MM.1S (cell line): ENCODE data around the gene ANKRD29.

Experiments
- DNase-seq: peaks from one replicate; pipeline ENCODE4 v3.0.0-alpha.2; 2015
- H2AFZ ChIP-seq: fragments of 300-600 bp; sonication (generic); 2 replicates; pipeline ENCODE4 v1.6.0; 2016; ENCODE audit warnings: antibody characterized with exemption, low read length
- H3F3A ChIP-seq: fragments of 300-600 bp; sonication (generic); 2 replicates; pipeline ENCODE4 v1.6.1; 2016; ENCODE audit warnings: mild to moderate bottlenecking, antibody characterized with exemption, low read length, moderate library complexity, mixed read lengths; ENCODE audit not compliant: insufficient read depth
- H3K27ac ChIP-seq: fragments of 300-600 bp; sonication (generic); 2 replicates; pipeline ENCODE4 v1.5.1; 2016; ENCODE audit warnings: mild to moderate bottlenecking, low read length
- H3K27me3 ChIP-seq: fragments of 300-600 bp; sonication (generic); replicated peaks from 2 replicates; pipeline ENCODE4 v1.6.0; 2016; ENCODE audit warnings: low read length; ENCODE audit not compliant: insufficient read depth
- H3K36me3 ChIP-seq: fragments of 300-600 bp; sonication (generic); replicated peaks from 2 replicates; pipeline ENCODE4 v1.6.1; 2016; ENCODE audit warnings: mild to moderate bottlenecking, low read length, mixed read lengths; ENCODE audit not compliant: insufficient read depth
- H3K4me1 ChIP-seq: fragments of 300-600 bp; sonication (generic); 2 replicates; pipeline ENCODE4 v1.6.1; 2016; ENCODE audit warnings: low read length, mixed read lengths
- H3K4me2 ChIP-seq: fragments of 300-600 bp; sonication (generic); 2 replicates; pipeline ENCODE4 v1.6.0; 2016; ENCODE audit warnings: low read depth, low read length
- H3K4me3 ChIP-seq: fragments of 300-600 bp; sonication (generic); 2 replicates; pipeline ENCODE4 v1.5.1; 2016; ENCODE audit warnings: low read length, mixed read lengths
- H3K79me2 ChIP-seq: fragments of 300-600 bp; sonication (generic); 2 replicates; pipeline ENCODE4 v1.6.1; 2016; ENCODE audit warnings: mixed run types, low read length, mixed read lengths
- H3K9ac ChIP-seq: fragments of 300-600 bp; sonication (generic); 2 replicates; pipeline ENCODE4 v1.6.1; 2016; ENCODE audit warnings: low read length, mixed read lengths
- H3K9me2 ChIP-seq: fragments of 300-600 bp; sonication (generic); replicated peaks from 2 replicates; pipeline ENCODE4 v1.6.1; 2016; ENCODE audit warnings: mild to moderate bottlenecking, low read length, mixed read lengths; ENCODE audit not compliant: insufficient read depth
- H3K9me3 ChIP-seq: fragments of 300-600 bp; sonication (generic); replicated peaks from 2 replicates; pipeline ENCODE4 v1.6.1; 2016; ENCODE audit warnings: mild to moderate bottlenecking, low read length, mixed read lengths; ENCODE audit not compliant: insufficient read depth
- H4K20me1 ChIP-seq: fragments of 300-600 bp; sonication (generic); 2 replicates; pipeline ENCODE4 v1.6.1; 2016; ENCODE audit warnings: mild to moderate bottlenecking, low read length, moderate library complexity, mixed read lengths; ENCODE audit not compliant: insufficient read depth
- EZH2 ChIP-seq: fragments of 300-600 bp; sonication (generic); optimal IDR thresholded peaks from 2 replicates; pipeline ENCODE3; 2017; ENCODE audit warnings: low read depth, mild to moderate bottlenecking, antibody characterized with exemption, low read length, mixed read lengths
- EZH2phosphoT487 ChIP-seq: fragments of 300-600 bp; sonication (generic); IDR thresholded peaks from 2 replicates; pipeline ENCODE4 v1.6.1; 2018; ENCODE audit warnings: antibody characterized with exemption, low read length
- TF ChIP-seq, protein P1 (sequence below): fragments of 300-600 bp; sonication (generic); IDR thresholded peaks from 2 replicates; pipeline ENCODE4 v1.5.1; 2016; ENCODE audit warnings: antibody characterized with exemption, low read length, mixed read lengths

The ANKRD29 gene

GRCh38 chr18:23551978-23552377 lies 110.7 kb downstream of the ANKRD29 start:
- H3K27me3 ChIP-seq = no peaks in the 10 kb centered on the region
- TF ChIP-seq EZH2 (no peak), EZH2phosphoT487 (no peak)
- TF ChIP-seq, protein P1, sequence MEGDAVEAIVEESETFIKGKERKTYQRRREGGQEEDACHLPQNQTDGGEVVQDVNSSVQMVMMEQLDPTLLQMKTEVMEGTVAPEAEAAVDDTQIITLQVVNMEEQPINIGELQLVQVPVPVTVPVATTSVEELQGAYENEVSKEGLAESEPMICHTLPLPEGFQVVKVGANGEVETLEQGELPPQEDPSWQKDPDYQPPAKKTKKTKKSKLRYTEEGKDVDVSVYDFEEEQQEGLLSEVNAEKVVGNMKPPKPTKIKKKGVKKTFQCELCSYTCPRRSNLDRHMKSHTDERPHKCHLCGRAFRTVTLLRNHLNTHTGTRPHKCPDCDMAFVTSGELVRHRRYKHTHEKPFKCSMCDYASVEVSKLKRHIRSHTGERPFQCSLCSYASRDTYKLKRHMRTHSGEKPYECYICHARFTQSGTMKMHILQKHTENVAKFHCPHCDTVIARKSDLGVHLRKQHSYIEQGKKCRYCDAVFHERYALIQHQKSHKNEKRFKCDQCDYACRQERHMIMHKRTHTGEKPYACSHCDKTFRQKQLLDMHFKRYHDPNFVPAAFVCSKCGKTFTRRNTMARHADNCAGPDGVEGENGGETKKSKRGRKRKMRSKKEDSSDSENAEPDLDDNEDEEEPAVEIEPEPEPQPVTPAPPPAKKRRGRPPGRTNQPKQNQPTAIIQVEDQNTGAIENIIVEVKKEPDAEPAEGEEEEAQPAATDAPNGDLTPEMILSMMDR = no peak
- no peak overlapping the region for H3K9ac ChIP-seq
- no peaks in the 10 kb centered on the region for H3K36me3 ChIP-seq
- H3K27ac ChIP-seq = no peak overlapping the region
- 0 out of 2 replicates have a peak, but pooled peaks cover 3% of the 10 kb centered on the region for H3F3A ChIP-seq
- no peaks in the 10 kb centered on the region for H3K9me2 ChIP-seq
- H2AFZ ChIP-seq = no peak overlapping the region
- no peaks in the 10 kb centered on the region for H3K79me2 ChIP-seq
- no peaks in the 10 kb centered on the region for H4K20me1 ChIP-seq
- H3K9me3 ChIP-seq = no peaks in the 10 kb centered on the region
- H3K4me2 ChIP-seq = no peak overlapping the region
- DNase-seq = no peak
- H3K4me3 ChIP-seq = no peak overlapping the region
- no peaks in the 10 kb centered on the region for H3K4me1 ChIP-seq

- no peak overlapping the region for H3K4me3 ChIP-seq
- no peak overlapping the region for H3K4me2 ChIP-seq
- no peaks in the 10 kb centered on the region for H3K36me3 ChIP-seq
- no peaks in the 10 kb centered on the region for H3K4me1 ChIP-seq
- no peak overlapping the region for H2AFZ ChIP-seq
- no peaks in the 10 kb centered on the region for H3K27me3 ChIP-seq
- TF ChIP-seq, protein P1 = no peak
- TF ChIP-seq EZH2phosphoT487 = no peak
- TF ChIP-seq EZH2 = no peak
- H3K9ac ChIP-seq = no peak overlapping the region
- H3K79me2 ChIP-seq = no peaks in the 10 kb centered on the region
- no peaks in the 10 kb centered on the region for H4K20me1 ChIP-seq
- H3F3A ChIP-seq = 0 out of 2 replicates have a peak, but pooled peaks cover 3% of the 10 kb centered on the region
- no peaks in the 10 kb centered on the region for H3K9me3 ChIP-seq
- H3K9me2 ChIP-seq = no peaks in the 10 kb centered on the region
- no peak for DNase-seq
- no peak overlapping the region for H3K27ac ChIP-seq
Measured at GRCh38 chr18:23550898-23551297, 111.8 kb downstream of the ANKRD29 start.
